GM11168 (cell line): ENCODE data around the gene CDX1.

ENCODE experiments used
- in situ Hi-C: fragments of 300-500 bp; cut with MboI; formaldehyde crosslinking; loops from one replicate; pipeline ENCODE4 v1.12.0; 2022; ENCODE audit warnings: low sequenced_read_pairs; ENCODE audit not compliant: unreplicated experiment

Gene CDX1

DNA sequence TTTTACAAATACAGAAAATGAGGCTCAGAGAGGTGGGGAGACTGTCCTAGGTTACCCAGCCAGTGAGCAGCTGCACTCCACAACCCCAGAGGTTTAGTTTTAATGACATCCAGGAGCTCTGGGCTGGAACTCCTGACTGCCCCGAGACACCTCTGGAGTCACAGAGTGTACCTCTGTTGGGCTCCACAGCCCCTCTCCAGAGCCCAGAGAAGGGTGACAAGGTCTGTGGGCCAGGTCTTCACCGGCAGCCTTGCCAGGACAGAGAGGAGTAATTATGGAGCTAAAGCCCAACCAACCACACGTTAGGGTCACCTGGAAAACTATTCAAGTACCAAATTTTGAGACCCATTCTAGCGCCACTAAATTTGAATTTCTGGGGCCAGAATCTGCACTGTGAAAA, 11.1 kb downstream of the CDX1 start:
- in situ Hi-C loops, result no loop called here

DNA sequence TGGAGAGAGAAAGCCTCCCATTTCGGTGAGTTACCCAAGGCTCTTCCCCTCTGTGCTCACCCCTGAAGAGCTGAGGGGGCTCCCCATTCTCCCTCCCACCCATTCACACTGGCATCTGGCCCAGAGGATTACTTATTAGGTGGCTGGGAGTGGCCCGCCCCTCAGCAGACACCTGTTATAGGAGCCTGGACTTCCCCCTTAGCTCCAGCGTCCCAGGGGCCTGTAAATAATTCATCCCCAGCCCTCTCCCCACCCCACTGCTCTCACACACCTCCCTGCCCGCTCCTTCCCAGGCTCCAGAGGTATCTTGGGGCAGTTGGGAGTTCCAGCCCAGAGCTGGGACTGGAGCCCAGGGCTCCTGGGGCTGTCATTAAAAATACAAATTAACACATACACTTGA, 11.7 kb downstream of the CDX1 start:
- in situ Hi-C loops, result no loop called here

DNA sequence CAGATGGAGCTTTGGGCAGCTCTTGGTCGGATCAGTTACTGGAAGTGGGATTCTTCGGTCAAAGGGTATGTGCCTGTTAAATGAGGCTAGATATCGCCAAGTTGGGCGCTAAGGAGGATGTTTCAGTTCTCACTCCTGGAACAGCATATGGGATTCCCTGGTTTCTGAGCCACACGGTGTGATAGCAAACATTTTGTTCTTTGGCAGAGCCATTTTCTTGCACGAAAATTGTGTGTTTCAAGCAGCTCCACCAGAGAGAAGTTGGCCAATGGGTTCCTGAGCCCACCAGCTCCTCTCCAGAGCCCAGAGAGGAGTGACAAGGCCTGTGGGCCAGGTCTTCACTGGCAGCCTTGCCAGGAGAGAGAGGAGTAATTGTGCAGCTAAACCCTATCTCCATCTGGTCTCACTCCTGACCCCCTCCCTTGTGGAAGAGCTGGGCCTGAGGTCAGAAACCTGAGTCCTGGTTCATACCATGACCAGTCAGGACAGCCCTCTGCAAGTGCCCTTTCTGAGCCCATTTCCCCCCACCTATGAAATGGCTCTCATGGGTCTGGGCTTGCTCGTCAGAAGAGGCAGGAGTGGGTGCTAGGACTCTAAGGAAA, 12.5 kb downstream of the CDX1 start:
- in situ Hi-C loops, result no loop called here

DNA sequence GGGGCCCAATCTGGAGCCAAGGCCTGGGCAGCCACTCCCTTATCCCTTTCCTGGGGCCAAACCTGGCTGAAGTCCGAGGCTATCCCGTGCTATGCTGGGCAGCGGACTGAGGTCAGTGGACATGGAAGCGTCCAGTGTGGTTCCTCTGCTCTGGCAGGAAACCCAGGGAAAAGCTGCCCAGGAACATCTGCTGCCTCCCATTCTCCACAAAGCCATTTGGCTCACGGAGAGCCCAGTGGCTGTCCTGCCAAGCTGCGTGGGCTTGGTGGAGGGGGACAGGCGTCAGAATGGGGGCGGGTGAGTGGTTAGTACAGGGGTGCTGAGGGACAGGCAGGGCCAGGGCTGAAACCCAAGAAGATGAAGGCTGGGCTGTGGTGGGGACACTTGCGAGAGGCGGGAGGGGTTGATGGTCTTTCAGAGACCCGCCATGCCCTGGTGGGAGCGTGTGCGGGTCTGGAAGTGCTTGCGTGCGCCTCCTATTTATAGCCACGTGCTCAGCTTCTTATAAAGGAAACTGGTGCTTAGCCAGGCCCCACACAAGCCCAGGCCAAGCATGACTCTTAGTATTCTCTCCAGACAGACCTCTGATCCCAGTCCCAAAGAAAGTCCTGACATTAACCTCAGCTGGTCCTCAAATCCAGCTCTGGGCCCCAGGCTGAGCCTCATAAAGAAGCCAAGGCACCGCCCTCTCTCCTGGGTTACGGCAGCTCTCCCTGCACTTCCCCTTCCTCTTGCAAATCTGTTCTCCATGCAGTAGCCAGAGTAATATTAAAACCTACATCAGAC, 13.9 kb downstream of the CDX1 start:
- in situ Hi-C loops, result no loop called here

DNA sequence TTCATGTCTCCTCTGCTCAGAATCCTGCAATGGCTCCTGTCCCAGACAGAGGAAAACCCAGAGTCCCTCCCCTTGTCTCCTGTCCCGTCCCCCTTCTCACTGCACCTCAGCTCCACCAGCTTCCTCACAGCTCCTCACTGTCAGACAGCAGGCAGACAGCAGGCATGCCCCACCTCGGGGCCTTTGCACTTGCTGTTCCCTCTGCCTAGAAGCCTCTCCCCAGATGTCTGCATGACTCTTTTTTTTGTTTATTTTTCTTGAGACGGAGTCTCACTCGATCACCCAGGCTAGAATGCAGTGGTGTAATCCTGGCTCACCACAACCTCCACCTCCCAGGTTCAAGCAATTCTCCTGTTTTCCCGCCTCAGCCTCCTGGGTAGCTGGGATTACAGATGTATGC, 14.4 kb downstream of the CDX1 start:
- in situ Hi-C loops, result no loop called here

DNA sequence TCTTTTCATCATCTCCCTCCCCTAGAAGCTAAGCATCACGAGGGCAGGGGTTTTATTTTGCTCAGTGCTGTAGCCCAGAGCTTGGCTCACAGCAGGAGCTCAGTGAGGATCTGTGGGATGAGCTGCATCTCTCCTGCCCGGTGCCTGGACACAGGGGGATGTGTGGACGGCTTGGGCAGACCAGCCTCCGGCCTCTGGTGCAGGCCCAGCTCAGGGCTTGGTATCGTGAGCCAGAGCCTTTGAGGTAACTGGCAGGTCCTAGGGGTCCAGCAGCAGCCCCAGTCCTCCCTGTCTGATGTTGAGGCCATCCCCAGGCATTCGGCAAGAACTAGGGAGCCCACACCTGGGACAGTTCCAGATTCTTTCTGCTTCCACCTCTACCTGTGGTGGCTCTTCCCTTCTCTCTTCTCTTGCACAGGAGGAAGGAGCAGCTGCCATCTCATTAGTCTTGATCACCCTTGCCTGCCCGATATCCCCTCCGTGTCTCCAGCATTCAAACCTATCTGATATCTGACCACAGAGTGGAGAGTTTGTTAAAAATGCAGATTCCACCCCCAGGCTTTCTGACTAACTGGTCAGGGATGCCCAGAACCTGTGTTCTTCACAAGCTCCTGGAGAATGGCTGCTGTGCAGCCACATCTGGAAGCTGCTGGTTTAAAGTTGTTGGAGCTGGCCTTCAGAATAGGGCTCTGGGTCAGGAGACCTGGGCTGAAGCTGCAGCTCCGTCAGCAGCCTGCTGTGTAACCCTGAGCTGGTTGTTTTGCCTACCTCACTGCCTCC, 15.4 kb downstream of the CDX1 start:
- in situ Hi-C loops, result no loop called here

DNA sequence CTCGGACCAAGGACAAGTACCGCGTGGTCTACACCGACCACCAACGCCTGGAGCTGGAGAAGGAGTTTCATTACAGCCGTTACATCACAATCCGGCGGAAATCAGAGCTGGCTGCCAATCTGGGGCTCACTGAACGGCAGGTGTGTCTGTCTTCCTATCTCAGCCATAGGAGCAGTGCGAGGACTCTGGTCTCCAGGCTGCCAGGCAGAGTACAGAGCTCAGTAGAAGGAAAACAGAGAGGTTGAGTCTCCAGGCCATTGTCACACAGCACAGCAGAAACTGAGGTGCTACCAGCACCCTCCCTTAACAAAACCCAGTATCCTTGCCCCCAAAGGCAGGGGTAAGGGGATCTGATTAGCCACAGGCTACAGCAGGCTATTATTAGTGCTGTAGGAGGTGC, 16.2 kb downstream of the CDX1 start:
- in situ Hi-C loops, result no loop called here

DNA sequence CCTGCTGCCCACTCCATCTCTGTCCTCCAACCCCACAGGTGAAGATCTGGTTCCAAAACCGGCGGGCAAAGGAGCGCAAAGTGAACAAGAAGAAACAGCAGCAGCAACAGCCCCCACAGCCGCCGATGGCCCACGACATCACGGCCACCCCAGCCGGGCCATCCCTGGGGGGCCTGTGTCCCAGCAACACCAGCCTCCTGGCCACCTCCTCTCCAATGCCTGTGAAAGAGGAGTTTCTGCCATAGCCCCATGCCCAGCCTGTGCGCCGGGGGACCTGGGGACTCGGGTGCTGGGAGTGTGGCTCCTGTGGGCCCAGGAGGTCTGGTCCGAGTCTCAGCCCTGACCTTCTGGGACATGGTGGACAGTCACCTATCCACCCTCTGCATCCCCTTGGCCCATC, 16.9 kb downstream of the CDX1 start:
- in situ Hi-C loops, result no loop called here

DNA sequence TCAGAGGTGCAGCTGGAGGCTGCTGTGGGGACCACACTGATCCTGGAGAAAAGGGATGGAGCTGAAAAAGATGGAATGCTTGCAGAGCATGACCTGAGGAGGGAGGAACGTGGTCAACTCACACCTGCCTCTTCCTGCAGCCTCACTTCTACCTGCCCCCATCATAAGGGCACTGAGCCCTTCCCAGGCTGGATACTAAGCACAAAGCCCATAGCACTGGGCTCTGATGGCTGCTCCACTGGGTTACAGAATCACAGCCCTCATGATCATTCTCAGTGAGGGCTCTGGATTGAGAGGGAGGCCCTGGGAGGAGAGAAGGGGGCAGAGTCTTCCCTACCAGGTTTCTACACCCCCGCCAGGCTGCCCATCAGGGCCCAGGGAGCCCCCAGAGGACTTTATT, 17.4 kb downstream of the CDX1 start:
- in situ Hi-C loops, result no loop called here

DNA sequence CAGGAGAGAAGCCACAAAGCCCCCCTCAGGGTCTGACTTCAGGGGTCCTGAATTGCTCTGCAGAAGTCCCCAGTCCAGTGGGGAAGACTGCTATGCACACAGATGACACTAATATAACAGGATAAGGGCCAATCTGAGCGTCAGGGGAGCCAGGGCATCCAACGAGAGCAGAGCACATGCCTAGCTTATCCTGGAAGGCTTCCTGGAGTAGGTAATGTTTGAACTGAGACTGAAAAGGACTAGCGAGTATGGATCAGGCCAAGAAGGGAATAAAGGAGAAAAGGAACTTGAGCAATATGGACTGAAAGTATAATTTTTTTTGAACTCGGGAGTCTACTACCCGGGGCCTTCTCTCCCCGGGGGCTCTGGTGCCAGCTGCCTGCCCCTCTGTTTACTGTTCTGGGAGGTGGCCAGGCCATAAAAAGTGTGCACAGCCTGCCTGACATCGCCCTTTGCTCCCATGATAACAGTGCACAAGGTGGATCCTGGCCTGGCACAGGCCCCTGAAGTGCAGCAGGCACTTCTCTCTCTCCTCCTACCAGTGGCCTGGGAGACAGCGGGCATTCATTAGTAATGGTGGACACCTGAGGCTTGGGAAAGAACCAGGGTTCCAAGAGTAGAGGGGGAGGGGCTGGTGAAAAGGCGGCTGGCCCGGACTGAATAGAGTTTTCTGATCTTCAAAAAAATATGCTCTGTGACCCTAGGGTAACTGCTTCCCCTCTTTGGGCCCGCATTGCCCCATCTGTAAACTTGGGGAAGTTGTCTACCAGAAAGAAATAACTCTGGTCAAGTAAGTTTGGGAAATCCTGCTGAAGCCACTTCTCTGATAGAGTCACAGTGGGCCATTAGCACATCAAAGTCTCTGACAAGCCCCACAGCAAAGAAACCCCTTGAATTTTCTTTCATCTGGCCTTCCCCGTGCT, 18.7 kb downstream of the CDX1 start:
- in situ Hi-C loops, result no loop called here

DNA sequence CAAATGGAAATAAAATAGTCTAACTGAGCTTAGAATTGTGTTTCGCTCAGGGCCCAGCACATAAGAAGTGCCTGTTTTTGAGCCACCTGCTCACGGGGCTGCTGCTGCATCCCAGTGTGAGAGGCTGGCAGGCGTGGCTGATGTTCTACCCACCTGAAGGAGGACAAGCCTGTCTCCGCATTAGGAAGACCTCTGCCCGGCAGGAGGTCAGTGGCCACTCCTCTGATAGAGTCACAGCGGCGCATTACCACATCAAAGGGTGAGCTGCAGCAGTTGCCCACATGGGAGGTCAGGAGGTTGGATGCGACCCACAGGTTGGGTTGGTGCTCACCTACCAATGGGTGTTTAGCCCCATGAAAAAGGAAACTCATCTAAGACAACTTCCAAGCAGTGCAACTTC, 19.6 kb downstream of the CDX1 start:
- in situ Hi-C loops, result no loop called here

DNA sequence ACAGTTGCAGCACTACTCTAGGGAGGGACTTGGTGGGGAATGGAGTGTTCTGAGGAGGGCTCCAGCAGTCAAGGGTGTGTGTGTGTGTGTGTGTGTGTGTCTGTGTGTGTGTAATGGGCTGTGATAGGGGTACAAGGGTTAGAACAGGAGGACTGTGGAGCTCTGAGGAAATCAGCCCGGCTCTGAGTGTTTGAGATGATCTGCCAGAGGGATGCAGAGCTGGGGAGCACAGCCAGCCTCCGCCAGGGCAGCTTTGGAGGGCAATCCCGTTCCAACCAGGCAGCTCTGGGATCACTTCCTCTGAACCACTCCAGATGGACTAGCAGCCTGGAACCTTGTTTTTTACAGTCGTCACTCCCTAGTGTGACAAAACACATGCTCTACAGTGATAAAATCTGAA, 20.3 kb downstream of the CDX1 start:
- in situ Hi-C loops, result no loop called here

DNA sequence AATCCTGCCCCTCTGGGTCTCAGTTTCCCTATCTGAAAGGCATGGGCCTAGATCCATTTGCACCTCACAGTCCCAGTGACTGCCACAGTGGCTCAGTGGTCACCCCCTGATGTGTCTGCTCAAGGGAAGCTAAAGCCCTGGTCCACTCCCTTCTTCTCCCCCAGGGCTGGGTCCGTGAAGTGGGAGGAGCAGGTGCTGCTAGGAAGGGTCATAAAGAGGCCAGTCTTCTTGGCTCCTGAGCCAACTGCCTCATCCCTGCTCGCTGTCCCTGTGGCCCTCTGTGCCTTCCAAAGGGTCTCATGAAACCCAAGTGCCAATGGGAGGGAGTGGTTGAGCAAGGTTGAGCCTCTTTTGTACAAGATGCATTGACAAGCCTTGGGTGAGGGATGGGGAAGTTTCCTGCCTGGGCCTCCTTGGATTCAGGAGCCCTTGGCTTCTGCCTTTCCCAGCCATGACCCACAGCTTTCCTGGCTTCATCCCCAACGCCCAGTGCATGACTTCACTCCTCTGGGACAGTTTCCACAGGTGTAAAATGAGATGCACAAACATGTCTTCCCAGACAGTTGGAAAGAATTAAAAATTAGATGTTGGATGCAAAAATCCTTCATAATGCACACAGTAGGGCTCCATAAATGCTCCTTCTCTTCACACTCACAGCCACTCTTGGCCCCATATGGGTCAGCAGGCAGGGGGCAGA, 21.7 kb downstream of the CDX1 start:
- in situ Hi-C loops, result no loop called here

DNA sequence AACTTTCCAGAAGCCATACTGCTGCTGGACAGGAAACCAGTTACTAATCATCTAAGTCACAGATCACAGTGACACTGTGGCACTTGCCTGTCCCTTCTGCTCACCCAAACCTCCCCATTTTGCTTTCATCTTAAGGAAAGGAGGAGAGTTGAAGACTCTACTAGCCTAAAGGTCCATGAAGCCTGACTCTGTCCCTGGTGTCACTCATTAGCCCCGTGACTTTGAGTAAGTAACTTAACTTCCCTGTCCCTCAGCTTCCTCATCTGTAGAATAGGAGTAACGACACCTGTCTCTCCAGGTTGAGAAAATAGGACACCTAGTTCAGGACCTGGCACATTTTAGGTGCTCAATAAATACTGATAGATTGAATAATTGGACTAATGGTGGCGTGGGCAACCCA, 22.7 kb downstream of the CDX1 start:
- in situ Hi-C loops, result no loop called here

DNA sequence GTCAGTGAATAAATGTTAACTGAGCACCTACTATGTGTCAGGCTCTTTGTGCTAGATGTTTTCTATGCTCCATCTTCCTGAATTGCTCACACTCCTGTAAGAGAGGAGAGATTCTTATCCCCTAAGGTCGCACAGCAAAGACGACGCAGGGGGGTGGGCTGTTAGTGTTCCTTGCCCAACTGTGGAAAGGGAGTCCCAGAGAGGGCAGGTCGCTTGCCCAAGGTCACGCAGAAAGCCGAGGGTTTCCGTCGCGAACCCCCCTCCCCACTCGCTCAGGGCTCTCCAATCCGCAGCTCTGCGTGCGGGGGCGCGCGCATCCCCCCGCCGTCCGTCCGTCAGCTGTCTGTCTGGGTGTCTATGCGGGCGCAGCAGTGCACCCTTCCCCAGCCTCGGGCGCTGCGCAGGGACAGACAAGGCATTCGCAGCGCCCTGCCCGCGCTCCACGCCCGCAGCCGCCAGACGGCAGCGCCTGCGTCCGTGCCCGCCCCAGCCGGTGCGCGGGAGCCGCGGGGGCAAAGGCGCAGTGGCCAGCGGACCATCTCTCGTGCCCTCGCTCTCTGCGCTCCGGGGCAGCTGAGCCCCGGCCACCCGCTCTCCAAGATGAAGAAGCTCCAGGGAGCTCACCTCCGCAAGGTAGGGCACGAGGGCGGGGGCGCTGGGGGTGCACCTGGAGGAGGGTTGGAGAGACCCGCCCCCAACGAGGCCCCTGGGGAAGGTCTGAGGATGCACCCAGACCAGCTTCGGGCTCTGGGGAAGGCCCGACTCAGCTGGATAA, 23.3 kb downstream of the CDX1 start, which contains the start of gene SLC6A7:
SLC6A7 (plus strand) TSS at position 335 of the 775 bp plus-strand sequence; CDS start at position 601, 266 bp downstream.
- in situ Hi-C loops, result no loop called here

DNA sequence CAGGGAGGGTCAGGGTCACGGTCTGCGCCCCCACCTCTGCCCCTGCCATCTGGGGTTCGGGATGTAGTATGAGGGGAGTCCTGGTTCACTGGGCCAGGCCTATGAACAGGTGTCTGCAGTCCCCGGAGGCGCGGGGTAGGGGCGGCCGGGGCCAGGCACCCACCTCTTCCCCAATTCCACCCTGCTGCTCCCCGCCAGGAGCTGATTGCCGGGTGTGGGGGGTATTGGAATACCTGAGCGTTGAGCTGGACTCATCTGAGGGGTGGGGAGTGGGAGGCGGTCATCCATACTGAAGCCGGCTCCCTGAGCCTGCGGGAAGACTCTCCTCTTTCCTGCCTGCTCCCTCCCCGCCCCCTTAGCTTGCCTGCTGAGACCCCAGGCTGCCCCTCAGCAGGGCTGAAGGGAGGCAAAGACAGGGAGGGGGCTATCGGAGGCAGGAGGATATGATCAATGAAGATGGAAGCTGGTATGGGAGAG, 24.0 kb downstream of the CDX1 start:
- in situ Hi-C loops, result no loop called here

DNA sequence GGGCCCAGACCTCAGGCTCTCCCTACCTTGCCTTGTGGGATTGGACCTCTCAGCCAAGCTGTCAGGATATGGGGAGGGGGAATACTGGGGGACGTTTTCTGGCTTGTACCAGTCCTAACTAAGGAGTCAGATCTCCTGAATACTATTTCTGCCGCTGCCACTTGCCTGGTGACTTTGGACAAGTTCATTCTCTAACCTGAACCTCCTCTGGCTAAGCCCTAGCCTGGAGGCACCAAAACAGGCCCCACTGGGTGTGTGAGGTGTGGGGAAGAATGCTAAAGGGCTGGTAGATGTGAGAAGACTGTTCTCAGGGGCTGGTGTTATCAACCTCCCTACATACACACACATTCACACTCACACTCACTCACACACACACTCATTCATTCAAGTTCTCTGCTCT, 24.4 kb downstream of the CDX1 start:
- in situ Hi-C loops, result no loop called here

DNA sequence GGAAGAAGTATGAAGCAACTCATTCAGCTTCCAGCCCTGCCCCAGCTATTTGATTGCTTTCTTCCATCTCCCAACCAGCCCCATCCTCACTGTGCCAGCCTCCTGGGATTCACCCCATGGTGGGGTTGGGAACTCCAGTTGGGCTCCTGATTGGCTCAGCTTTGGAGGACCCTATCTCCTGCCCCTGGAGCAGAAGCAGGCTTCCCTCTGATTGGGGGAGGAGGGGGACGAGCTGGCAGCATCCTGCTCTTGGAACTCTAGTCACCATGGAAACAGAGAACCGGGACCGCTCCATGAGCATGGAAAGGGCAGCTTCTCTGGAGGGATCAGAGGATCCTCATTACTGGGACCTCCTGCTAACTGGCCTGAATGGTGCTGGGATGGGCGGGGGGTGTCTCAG, 25.9 kb downstream of the CDX1 start:
- in situ Hi-C loops, result no loop called here
